Trophoblast cell (in vitro differentiated cells and primary cell): ENCODE data around the gene PMPCA.

ENCODE experiments used
- DNase-seq, 2 donors: peaks; one replicate each; pipeline ENCODE4 v3.0.0-alpha.2; 2016
- H2AFZ ChIP-seq: 2 replicates; pipeline ENCODE4 v1.6.1; 2013; ENCODE audit warnings: low read length, moderate library complexity, mild to moderate bottlenecking; ENCODE audit not compliant: insufficient read depth, poor library complexity
- H2AK5ac ChIP-seq: 2 replicates; pipeline ENCODE4 v1.6.1; 2013; ENCODE audit warnings: mild to moderate bottlenecking, low read length
- H2BK120ac ChIP-seq: 2 replicates; pipeline ENCODE4 v1.6.1; 2013; ENCODE audit warnings: low read length, mild to moderate bottlenecking, moderate library complexity; ENCODE audit not compliant: insufficient read depth, poor library complexity
- H2BK12ac ChIP-seq: 2 replicates; pipeline ENCODE4 v1.6.1; 2013; ENCODE audit warnings: mild to moderate bottlenecking, low read length, moderate library complexity
- H2BK5ac ChIP-seq: 2 replicates; pipeline ENCODE4 v1.6.1; 2013; ENCODE audit warnings: low read length, low read depth, moderate library complexity, mild to moderate bottlenecking; ENCODE audit not compliant: poor library complexity
- H3K14ac ChIP-seq: 2 replicates; pipeline ENCODE4 v1.6.1; 2013; ENCODE audit warnings: mild to moderate bottlenecking, low read length
- H3K18ac ChIP-seq: 2 replicates; pipeline ENCODE4 v1.6.1; 2013; ENCODE audit warnings: mild to moderate bottlenecking, low read length
- H3K23ac ChIP-seq: 2 replicates; pipeline ENCODE4 v1.6.1; 2013; ENCODE audit warnings: low read length
- H3K27ac ChIP-seq: 2 replicates; pipeline ENCODE4 v1.5.1; 2013; ENCODE audit warnings: low read depth, mild to moderate bottlenecking, inconsistent platforms, low read length, moderate library complexity
- H3K27me3 ChIP-seq: 2 replicates; pipeline ENCODE4 v1.6.1; 2013; ENCODE audit warnings: inconsistent platforms, mild to moderate bottlenecking, low read length, moderate library complexity; ENCODE audit not compliant: insufficient read depth
- H3K36me3 ChIP-seq, 2 experiments: 1 replicate in 1 of 2; 2 replicates in 1 of 2; pipeline ENCODE4 v1.6.1; 2013; ENCODE audit warnings: low read length in 2 of 2, mild to moderate bottlenecking in 2 of 2, moderate library complexity in 1 of 2; ENCODE audit not compliant: insufficient read depth in 2 of 2, control insufficient read depth in 1 of 2
- H3K4ac ChIP-seq: 2 replicates; pipeline ENCODE4 v1.6.1; 2013; ENCODE audit warnings: low read depth, mild to moderate bottlenecking, low read length, moderate library complexity
- H3K4me1 ChIP-seq, 2 experiments: 1 replicate in 1 of 2; 2 replicates in 1 of 2; pipeline ENCODE4 v1.6.1; 2013; ENCODE audit warnings: low read length in 2 of 2, mild to moderate bottlenecking in 2 of 2, moderate library complexity in 1 of 2; ENCODE audit not compliant: insufficient read depth in 2 of 2, control insufficient read depth in 1 of 2
- H3K4me2 ChIP-seq: 2 replicates; pipeline ENCODE4 v1.6.1; 2013; ENCODE audit warnings: inconsistent platforms, mild to moderate bottlenecking, low read length, moderate library complexity
- H3K4me3 ChIP-seq: 2 replicates; pipeline ENCODE4 v1.5.1; 2013; ENCODE audit warnings: mild to moderate bottlenecking, low read depth, low read length, inconsistent platforms
- H3K79me1 ChIP-seq: one replicate; pipeline ENCODE4 v1.6.1; 2013; ENCODE audit warnings: low read length
- H3K79me2 ChIP-seq: 2 replicates; pipeline ENCODE4 v1.6.1; 2013; ENCODE audit warnings: low read length, mild to moderate bottlenecking; ENCODE audit not compliant: control insufficient read depth, insufficient read depth, poor library complexity
- H3K9ac ChIP-seq: 2 replicates; pipeline ENCODE4 v1.6.1; 2013; ENCODE audit warnings: mild to moderate bottlenecking, low read length
- H3K9me3 ChIP-seq: 2 replicates; pipeline ENCODE4 v1.6.1; 2013; ENCODE audit warnings: low read depth, mild to moderate bottlenecking, control low read depth, inconsistent platforms, low read length; ENCODE audit not compliant: insufficient read depth
- H4K12ac ChIP-seq: 2 replicates; pipeline ENCODE4 v1.6.1; 2013; ENCODE audit warnings: low read depth, mild to moderate bottlenecking, low read length, moderate library complexity
- H4K8ac ChIP-seq: 2 replicates; pipeline ENCODE4 v1.6.1; 2013; ENCODE audit warnings: low read depth, mild to moderate bottlenecking, low read length, moderate library complexity
- H4K91ac ChIP-seq: one replicate; pipeline ENCODE4 v1.6.1; 2013; ENCODE audit warnings: low read depth, mild to moderate bottlenecking, low read length, moderate library complexity
- WGBS: extraction: QIAGEN DNeasy Blood & Tissue Kit; methylation state at CpG from one replicate; pipeline ENCODE4 v1.1.7; 2013; ENCODE audit warnings: missing lambda C conversion rate; ENCODE audit not compliant: insufficient read length, insufficient coverage; ENCODE audit errors: extremely low coverage; 5-methylcytosine and 5-hydroxymethylcytosine counted together

The PMPCA gene

DNA sequence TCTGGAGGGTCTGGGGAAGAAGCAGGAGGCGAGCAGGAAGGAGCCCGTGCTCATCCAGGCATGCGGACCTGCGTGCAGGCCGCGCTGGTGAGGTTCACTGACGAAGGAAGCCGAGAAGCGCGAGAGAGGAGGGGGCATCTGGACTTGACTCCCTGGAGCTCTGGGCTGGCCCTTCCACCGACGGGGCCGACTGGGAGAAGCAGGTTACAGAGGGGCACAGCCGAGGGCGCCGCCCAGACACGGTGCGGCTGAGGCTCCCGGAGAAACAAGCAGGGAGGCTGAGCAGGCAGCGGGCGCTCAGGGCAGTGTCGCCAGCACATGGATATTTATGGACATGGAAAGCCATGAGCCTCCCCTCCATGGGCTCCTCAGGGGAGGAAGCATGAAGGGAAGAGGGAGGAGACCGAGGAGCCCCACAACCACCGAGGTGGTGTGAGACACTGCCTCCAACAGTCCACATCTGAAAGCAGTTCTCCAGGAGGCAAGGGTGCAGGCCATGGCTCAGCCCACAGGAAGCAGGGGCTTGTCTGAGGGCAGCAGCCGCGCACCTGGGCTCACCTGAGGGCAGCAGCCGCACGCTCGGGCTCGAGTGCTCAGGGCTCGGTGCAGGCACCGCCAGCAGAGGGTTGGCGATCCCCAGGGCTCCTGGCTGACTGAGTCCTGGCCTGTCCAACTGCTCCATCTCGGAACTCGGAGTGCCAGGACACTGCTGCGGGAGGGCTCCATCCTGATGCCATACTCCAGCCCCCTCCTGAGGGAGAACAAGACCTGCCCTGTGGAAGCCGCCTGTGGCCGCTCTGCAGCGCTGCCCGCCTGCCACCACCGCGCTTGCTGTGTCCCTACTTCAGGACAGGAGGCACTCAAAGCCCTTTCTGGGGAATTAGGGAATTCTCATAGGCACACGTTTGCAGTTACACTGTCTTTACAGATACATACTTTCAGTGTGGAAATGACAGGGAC lies 44.9 kb downstream of the PMPCA start:
- no peaks in the 10 kb centered on the region for H3K79me1 ChIP-seq
- H3K18ac ChIP-seq = no peak overlapping the region
- no peak overlapping the region for H3K14ac ChIP-seq
- no peak overlapping the region for H2BK12ac ChIP-seq
- no peak overlapping the region for H3K23ac ChIP-seq
- H2BK120ac ChIP-seq = no peak overlapping the region
- no peaks in the 10 kb centered on the region for H3K4me1 ChIP-seq
- H2AFZ ChIP-seq = no peak overlapping the region
- H2AK5ac ChIP-seq = no peak overlapping the region
- no peak overlapping the region for H3K4ac ChIP-seq
- no peaks in the 10 kb centered on the region for H3K27me3 ChIP-seq
- H3K36me3 ChIP-seq = peaks cover 76 to 77% of the 10 kb centered on the region in 2 experiments
- no peak overlapping the region for H4K91ac ChIP-seq
- no peaks in the 10 kb centered on the region for H3K79me2 ChIP-seq
- no peak overlapping the region for H3K27ac ChIP-seq
- no peak overlapping the region for H3K4me3 ChIP-seq
- H4K12ac ChIP-seq = no peak overlapping the region
- H3K9me3 ChIP-seq = peaks cover 2% of the 10 kb centered on the region
- WGBS = no CpG with 5 or more reads among the region's 43 CpGs
- DNase-seq = no peak
- no peak overlapping the region for H4K8ac ChIP-seq
- no peak overlapping the region for H2BK5ac ChIP-seq
- no peak overlapping the region for H3K9ac ChIP-seq
- no peak overlapping the region for H3K4me2 ChIP-seq

DNA sequence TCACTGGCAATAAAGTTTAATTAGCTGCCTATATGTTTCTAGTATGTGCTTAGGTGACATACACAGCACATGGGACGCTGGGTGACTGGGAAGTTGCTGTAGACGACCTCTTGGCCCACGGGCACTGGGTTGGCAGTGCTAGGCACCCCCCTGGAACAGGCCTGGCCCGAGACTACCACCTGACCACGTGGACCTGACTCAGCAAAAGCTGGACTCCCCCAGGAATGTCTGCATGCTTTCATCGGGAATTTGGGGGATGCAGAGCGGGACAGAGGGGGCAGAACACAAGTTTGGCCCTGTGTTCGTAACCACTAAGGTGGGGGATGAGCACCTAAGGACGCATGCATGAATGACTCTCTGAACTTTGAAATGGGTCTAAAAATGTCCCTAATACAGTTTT lies 45.8 kb downstream of the PMPCA start:
- Histone ChIP-seq H3K79me2 (no peaks in the 10 kb centered on the region), H3K79me1 (no peaks in the 10 kb centered on the region), H3K27ac (no peak overlapping the region), H3K4me1 (no peaks in the 10 kb centered on the region), H3K14ac (no peak overlapping the region), H3K23ac (no peak overlapping the region), H3K4ac (no peak overlapping the region), H3K9ac (no peak overlapping the region), H3K27me3 (no peaks in the 10 kb centered on the region), H3K36me3 (peaks cover 75 to 76% of the 10 kb centered on the region in 2 experiments), H2BK120ac (no peak overlapping the region), H3K9me3 (peaks cover 2% of the 10 kb centered on the region), H2BK12ac (no peak overlapping the region), H4K8ac (no peak overlapping the region), H3K18ac (no peak overlapping the region), H4K91ac (no peak overlapping the region), H2BK5ac (no peak overlapping the region), H3K4me2 (no peak overlapping the region), H4K12ac (no peak overlapping the region), H3K4me3 (no peak overlapping the region), H2AK5ac (no peak overlapping the region), H2AFZ (no peak overlapping the region)
- DNase-seq = no peak
- WGBS = no CpG with 5 or more reads among the region's 9 CpGs

DNA sequence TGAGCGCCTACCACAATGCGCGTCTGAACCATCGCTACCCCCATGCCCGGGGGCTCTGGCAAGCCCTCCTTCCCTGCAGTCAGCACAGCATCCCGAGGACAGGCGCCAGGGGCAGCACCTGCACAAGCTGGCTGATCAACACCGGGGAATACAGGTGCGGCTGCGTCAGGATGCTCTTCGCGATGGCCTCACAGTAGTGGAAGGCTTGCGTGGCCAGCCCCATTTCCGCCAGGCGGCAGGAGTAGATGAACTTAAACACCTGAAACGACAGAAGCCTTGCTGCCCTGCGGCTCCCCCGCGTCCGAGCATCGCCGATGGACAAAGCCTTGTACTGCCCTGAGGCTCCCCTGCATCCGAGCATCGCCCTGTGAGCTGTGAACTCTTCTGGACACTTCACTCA lies 46.9 kb downstream of the PMPCA start:
- H2AFZ ChIP-seq = no peak overlapping the region
- no peak overlapping the region for H3K23ac ChIP-seq
- H3K9ac ChIP-seq = no peak overlapping the region
- H3K36me3 ChIP-seq = peaks cover 79 to 81% of the 10 kb centered on the region in 2 experiments
- H3K4me1 ChIP-seq = no peaks in the 10 kb centered on the region
- H3K27ac ChIP-seq = no peak overlapping the region
- no peak overlapping the region for H3K4me3 ChIP-seq
- no peak overlapping the region for H2AK5ac ChIP-seq
- H3K18ac ChIP-seq = no peak overlapping the region
- H3K4ac ChIP-seq = no peak overlapping the region
- H3K27me3 ChIP-seq = no peaks in the 10 kb centered on the region
- no peak overlapping the region for H2BK120ac ChIP-seq
- no CpG with 5 or more reads among the region's 24 CpGs for WGBS
- H3K79me2 ChIP-seq = no peaks in the 10 kb centered on the region
- no peak overlapping the region for H4K8ac ChIP-seq
- no peaks in the 10 kb centered on the region for H3K79me1 ChIP-seq
- no peak overlapping the region for H3K4me2 ChIP-seq
- H2BK5ac ChIP-seq = no peak overlapping the region
- H4K91ac ChIP-seq = no peak overlapping the region
- DNase-seq = no peak
- H3K14ac ChIP-seq = no peak overlapping the region
- no peaks in the 10 kb centered on the region for H3K9me3 ChIP-seq
- H2BK12ac ChIP-seq = no peak overlapping the region
- H4K12ac ChIP-seq = no peak overlapping the region

DNA sequence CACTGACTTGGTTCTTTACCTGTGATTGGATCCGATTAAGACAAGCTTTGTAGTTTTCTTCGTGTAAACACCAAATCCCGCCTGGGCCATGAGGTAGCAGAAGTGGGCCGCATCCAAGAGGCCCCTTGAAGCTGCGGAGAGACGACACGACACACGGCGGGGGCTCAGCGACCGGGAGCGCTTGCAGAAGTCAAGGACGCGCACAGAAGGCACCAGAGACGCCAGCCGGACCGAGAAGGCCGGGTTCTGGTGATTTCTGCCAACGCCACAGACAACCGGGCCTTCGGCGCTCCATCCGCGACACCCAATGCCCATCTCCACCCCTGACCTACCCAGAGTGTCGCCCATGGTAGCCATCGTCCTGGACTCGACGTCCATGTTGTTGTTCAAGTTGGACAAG lies 49.0 kb downstream of the PMPCA start:
- Histone ChIP-seq H4K8ac (no peak overlapping the region), H3K4me3 (no peak overlapping the region), H3K9ac (no peak overlapping the region), H2BK5ac (no peak overlapping the region), H3K14ac (no peak overlapping the region), H3K4me2 (no peak overlapping the region), H3K79me2 (no peaks in the 10 kb centered on the region), H2BK12ac (no peak overlapping the region), H2AK5ac (no peak overlapping the region), H3K27ac (no peak overlapping the region), H3K79me1 (no peaks in the 10 kb centered on the region), H3K9me3 (no peaks in the 10 kb centered on the region), H3K4ac (no peak overlapping the region), H3K27me3 (no peaks in the 10 kb centered on the region), H2BK120ac (no peak overlapping the region), H3K18ac (no peak overlapping the region), H3K4me1 (no peaks in the 10 kb centered on the region), H3K23ac (no peak overlapping the region), H4K12ac (no peak overlapping the region), H2AFZ (no peak overlapping the region), H3K36me3 (peaks cover 87 to 88% of the 10 kb centered on the region in 2 experiments), H4K91ac (no peak overlapping the region)
- no CpG with 5 or more reads among the region's 28 CpGs for WGBS
- DNase-seq = no peak
